ENCODE results near the gene RNF13. TPM values are rescaled to one million over a fixed set of nuclear protein-coding genes. Genes with fewer than 3 reads are reported as not detected.
A peak's percentile ranks its signal among the peaks of the same experiment; 100 is the strongest.

Gene RNF13
- total RNA-seq, 2 donors from 2014 or later: 48.8 to 56.0 TPM

DNA sequence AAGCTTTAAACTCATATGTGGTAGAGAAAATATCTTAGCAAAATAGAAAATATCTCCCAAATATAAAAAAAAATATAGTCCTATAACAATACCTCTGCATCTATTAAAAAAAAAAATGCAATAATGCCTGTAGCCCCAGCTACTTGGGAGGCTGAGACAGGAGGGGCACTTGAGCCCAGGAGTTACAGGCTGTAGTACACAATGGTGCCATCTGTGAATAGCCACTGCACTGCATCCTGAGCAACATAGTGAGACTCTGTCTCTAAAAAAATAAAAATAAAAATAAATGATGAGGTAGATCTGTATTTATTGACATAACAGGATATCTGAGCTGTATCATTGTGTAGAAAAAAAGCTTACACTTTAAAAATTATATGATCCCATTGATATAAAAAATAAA, 87.3 kb downstream of the RNF13 start:
- DNase-seq (ENCODE audit: low spot score): no peak
- Histone ChIP-seq H3K27me3 (no peaks in the 10 kb centered on the region), H3K4me3 (no peak overlapping the region), H3K9me3 (no peaks in the 10 kb centered on the region), H3K36me3 (no peaks in the 10 kb centered on the region), H3K4me1 (peaks cover 0 to 11% of the 10 kb centered on the region in 2 donors), H3K27ac (no peak overlapping the region)
- TF ChIP-seq, protein P1, sequence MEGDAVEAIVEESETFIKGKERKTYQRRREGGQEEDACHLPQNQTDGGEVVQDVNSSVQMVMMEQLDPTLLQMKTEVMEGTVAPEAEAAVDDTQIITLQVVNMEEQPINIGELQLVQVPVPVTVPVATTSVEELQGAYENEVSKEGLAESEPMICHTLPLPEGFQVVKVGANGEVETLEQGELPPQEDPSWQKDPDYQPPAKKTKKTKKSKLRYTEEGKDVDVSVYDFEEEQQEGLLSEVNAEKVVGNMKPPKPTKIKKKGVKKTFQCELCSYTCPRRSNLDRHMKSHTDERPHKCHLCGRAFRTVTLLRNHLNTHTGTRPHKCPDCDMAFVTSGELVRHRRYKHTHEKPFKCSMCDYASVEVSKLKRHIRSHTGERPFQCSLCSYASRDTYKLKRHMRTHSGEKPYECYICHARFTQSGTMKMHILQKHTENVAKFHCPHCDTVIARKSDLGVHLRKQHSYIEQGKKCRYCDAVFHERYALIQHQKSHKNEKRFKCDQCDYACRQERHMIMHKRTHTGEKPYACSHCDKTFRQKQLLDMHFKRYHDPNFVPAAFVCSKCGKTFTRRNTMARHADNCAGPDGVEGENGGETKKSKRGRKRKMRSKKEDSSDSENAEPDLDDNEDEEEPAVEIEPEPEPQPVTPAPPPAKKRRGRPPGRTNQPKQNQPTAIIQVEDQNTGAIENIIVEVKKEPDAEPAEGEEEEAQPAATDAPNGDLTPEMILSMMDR (IDR thresholded peaks at IDR 0.05): no peak

DNA sequence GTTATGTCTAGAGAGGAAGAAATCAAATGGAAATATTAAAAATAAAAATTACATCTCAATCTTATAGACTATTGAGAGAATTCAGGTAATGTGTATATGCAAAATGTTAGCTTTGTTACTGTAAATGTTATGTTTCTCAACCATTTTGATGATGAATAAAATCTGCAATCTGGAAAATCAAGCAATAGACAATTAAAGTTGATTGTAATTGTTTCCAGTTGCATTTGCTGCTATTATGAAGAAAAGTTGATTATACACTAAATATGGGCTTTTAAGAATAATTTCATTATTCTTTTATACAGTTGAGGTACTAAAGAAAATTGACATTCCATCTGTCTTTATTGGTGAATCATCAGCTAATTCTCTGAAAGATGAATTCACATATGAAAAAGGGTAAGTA, 88.8 kb downstream of the RNF13 start:
- Histone ChIP-seq H3K27me3 (no peaks in the 10 kb centered on the region), H3K9me3 (no peaks in the 10 kb centered on the region), H3K4me3 (no peak overlapping the region), H3K4me1 (peaks cover 0 to 11% of the 10 kb centered on the region in 2 donors), H3K27ac (no peak overlapping the region), H3K36me3 (no peaks in the 10 kb centered on the region)
- no peak for DNase-seq (ENCODE audit: low spot score)
- TF ChIP-seq, protein P1 (IDR thresholded peaks at IDR 0.05): no peak

DNA sequence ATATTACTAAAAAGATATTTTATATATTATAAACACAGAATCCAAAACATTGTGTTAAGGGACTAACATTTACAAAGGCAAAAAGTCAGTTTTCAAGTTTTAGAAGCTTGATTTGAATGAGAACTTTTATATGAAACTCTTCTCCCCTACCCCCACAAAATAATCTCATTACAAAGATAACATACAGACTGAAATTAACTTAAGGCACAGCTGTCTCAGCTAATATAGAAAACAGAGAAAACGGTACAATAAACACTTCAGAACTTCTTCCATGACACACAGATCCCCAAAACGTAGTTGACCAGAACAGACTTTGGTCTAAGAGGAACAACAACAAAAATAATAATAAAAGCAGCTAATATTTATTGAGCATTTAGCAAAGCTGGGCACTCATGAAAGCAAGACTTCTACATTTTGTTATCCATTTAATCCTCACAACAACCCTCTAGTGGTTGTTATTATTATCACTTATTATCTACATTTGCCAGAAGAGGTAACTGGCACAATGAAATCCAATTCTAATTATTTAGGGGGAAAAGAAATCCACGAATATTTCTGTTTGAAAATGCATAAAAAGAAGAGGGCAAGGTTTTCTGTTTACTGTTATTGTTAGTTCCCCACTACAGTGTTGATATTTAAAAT, 89.6 kb downstream of the RNF13 start:
- no peaks in the 10 kb centered on the region for H3K36me3 ChIP-seq
- no peak overlapping the region for H3K4me3 ChIP-seq
- TF ChIP-seq, protein P1 (IDR thresholded peaks at IDR 0.05): peak in 1 of 2 donors; percentile 38
- no peak for DNase-seq (ENCODE audit: low spot score)
- H3K27ac ChIP-seq: no peak overlapping the region
- H3K4me1 ChIP-seq: peaks cover 0 to 11% of the 10 kb centered on the region in 2 donors
- no peaks in the 10 kb centered on the region for H3K27me3 ChIP-seq
- H3K9me3 ChIP-seq: no peaks in the 10 kb centered on the region

DNA sequence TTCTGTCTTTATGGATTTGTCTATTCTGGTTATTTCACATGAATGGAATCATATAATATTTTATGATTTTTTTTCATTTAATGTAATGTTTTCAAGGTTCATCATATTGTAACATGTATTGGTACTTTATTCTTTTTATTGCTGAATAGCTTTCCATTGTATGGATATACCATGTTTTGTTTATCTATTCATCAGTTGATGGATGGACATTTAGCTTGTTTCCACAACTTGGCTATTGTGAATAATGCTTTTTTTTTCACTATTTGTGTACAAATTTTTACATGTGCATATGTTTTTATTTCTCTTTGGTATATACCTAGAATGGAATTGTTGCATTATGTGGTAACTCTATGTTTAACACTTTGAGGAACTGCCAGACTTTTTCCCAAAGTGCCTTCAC, 93.0 kb downstream of the RNF13 start:
- Histone ChIP-seq H3K36me3 (no peaks in the 10 kb centered on the region), H3K4me1 (peaks cover 0 to 5% of the 10 kb centered on the region in 2 donors), H3K9me3 (no peaks in the 10 kb centered on the region), H3K27ac (no peak overlapping the region), H3K4me3 (no peak overlapping the region), H3K27me3 (no peaks in the 10 kb centered on the region)
- no peak for DNase-seq (ENCODE audit: low spot score)
- TF ChIP-seq, protein P1 (IDR thresholded peaks at IDR 0.05): no peak

DNA sequence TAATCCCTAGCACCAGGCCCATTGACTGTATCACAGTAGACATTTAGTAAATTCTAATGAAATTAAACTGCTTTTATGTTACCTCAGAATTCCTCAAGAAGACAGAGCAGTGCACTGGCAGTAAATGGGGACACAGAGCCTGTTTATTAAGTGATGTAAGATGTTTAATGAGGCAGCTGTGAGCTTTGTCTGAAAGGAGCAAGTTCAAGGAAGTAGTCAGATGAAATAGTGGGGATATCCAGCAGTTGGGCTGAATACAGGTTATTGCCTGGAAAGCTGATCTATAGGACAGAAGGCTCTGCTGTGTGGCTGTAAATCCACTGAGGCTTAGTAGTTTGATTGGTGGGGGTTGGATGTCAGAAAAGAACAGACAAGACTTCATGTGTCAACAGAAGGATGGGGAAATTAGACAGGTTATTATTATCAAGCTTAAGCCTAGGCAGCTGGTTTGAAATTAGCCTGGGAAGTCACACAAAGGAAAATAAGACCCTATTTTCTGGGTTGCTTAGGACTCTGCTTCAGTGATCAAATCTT, 95.5 kb downstream of the RNF13 start:
- Histone ChIP-seq H3K27ac (no peak overlapping the region), H3K36me3 (no peaks in the 10 kb centered on the region), H3K27me3 (no peaks in the 10 kb centered on the region), H3K9me3 (no peaks in the 10 kb centered on the region), H3K4me1 (peaks cover 0 to 5% of the 10 kb centered on the region in 2 donors), H3K4me3 (no peak overlapping the region)
- no peak for DNase-seq (ENCODE audit: low spot score)
- TF ChIP-seq, protein P1 (IDR thresholded peaks at IDR 0.05): no peak

DNA sequence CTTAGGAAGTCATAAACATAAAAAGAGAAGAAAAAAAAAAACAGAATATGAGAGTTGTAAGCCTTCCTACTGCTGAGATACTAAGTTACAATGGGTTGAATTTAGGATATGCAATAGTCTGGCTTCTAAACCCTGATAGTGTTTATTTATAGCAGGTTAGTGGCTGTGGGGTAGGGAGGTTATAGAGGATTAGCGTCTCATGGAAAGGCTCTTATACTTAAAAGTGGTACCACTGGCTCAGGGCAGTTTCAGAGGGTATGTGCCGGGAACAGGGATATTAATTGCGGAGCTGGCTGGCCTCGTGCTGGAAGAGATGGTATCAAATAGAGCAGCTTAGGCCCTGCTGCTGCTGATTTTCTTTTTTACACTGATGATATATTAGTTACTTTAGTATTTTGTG, 96.9 kb downstream of the RNF13 start:
- Histone ChIP-seq H3K27ac (peak overlapping the region in 1 of 2 donors; percentile 17), H3K36me3 (no peaks in the 10 kb centered on the region), H3K4me1 (peaks cover 0 to 5% of the 10 kb centered on the region in 2 donors), H3K27me3 (no peaks in the 10 kb centered on the region), H3K4me3 (no peak overlapping the region), H3K9me3 (no peaks in the 10 kb centered on the region)
- no peak for DNase-seq (ENCODE audit: low spot score)
- TF ChIP-seq, protein P1 (IDR thresholded peaks at IDR 0.05): no peak

Data from right atrium auricular region (tissue), 2 donors.